ENCODE results near the gene PLPP1.

The PLPP1 gene

DNA sequence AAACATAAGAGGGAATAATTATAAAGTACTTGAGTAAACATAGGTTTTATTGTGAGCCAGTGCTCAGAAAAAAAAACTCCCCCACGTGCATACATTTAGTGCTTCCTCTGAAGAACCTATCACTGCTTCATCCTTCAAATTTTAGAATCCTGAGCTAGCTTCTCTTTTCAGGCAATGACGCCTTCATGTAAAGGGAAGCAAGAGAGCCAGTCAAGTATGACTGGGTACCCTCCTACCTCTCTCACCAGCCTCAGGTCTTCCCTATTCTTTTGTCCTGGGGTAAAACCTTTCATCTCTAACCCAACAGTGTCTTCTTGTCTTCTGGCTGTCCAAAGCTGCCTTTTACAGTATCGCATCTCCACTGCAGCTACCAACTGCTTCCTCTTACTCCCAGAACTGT is 32.0 kb downstream of the PLPP1 start:
- no peak for DNase-seq (ENCODE audit: low read depth)

GRCh38 chr5:55498457-55498856 is 36.3 kb downstream of the PLPP1 start:
- DNase-seq (ENCODE audit: low read depth), result no peak

DNA sequence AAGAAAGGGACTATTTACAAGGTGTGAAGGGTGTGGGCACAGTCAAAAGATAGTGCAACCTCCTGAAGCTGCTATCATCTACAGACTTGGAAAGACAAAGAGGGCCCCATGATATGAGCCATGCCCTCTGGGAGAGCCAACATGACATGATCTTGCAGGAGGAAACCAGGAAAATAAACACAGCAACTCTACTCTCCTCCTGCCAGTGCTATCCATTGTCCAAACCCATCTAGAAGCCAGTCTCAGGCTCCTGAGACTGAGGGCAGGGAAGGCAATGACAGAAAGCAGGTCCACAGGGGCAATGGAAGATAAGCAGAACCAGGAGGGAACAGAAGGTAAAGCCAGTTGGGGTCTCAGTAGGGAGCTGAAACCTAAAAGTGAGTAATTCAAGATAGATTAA is 37.1 kb downstream of the PLPP1 start:
- no peak for DNase-seq (ENCODE audit: low read depth)

- DNase-seq (ENCODE audit: low read depth), result no peak
Measured at GRCh38 chr5:55495216-55495615, 39.5 kb downstream of the PLPP1 start.

GRCh38 chr5:55492449-55492848 is 42.3 kb downstream of the PLPP1 start:
- no peak for DNase-seq (ENCODE audit: low read depth)

GRCh38 chr5:55485073-55485472 is 49.7 kb downstream of the PLPP1 start:
- DNase-seq (ENCODE audit: low read depth), result no peak

DNA sequence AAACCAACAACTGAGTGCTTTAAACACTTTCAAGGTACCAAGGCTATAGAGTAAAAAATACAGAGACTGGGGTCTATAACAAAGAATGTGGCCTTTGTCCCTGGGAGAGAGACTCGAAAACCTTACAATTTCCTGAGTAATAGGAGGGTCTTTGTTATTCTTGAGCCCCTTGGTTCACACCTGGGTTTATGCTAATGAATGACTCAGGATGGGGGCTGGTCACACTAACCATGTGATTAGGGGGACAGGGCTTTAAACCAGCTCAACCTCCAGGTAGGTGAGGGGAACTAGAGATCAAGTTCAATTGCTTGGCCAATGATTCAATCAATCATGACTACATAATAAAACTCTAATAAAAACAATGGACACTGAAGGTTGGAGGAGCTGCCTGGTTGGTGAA is 50.2 kb downstream of the PLPP1 start:
- no peak for DNase-seq (ENCODE audit: low read depth)

- no peak for DNase-seq (ENCODE audit: low read depth)
Measured at GRCh38 chr5:55483885-55484284, 50.9 kb downstream of the PLPP1 start.

DNA sequence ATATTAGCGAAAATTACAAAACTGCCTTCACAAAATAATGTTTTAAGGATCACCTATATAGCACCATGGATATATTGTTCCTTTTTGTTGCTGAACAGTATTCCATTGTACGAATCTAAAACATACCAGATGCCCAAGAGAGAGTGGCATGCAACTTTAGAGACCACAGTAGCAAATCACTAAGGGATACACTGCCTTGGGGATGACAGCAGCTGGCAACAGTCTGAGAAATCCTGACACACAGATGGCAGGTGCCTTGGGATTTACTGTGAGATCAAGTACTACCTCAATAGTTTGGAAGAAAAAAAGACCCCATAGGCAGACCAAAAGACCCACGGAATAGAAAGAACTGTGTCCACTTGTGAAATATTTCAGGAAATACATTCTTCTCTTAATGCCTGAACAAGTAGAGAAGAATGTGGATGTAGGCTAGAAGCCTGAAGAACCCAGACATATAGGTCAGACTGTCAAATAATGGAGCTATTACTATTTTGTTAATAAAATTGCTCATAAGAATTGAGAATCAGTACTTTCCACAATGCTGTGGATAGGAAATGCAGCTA is 53.4 kb downstream of the PLPP1 start:
- DNase-seq (ENCODE audit: low read depth), result no peak

GRCh38 chr5:55480781-55481180 is 54.0 kb downstream of the PLPP1 start:
- DNase-seq (ENCODE audit: low read depth), result no peak

DNA sequence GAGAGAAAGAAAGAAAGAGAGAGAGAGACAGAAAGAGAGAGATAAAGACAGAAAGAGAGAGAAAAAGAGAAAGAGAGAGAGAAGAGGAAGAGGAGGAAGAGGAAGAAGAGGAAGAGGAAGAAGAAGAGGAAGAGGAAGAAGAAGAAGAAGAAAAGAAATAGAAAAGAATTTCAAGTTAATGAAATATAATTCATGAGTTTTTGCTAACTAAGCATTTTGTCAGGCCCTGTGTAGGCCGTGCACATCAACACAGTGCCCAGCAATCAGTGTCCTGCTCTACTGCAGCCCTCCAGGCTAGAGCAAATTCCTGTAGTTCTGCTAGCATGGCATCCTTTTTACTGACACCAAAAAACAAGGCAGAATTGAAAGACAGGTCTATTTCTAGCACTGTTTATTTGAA is 62.1 kb downstream of the PLPP1 start:
- DNase-seq (ENCODE audit: low read depth), result no peak

DNA sequence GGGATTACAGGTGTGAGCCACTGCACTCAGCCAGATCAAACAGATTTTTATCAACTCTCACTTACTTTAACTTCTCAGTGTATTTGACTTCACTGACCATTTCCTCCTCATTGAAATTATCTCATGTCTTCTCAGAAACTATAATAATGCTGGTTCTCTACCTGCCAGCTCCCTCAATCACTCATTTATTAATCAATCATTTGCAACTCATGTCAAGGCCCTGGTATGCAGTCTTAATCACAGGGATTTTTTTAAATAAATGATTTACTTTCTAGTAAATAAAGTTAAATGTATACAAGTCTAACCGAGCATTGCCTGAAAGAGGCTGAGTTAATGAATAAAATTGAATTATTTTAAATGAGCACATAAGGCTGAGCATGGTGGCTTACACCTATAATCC is 63.3 kb downstream of the PLPP1 start:
- no peak for DNase-seq (ENCODE audit: low read depth)

- DNase-seq (ENCODE audit: low read depth), result no peak
Measured at GRCh38 chr5:55470282-55470681, 64.5 kb downstream of the PLPP1 start.

- DNase-seq (ENCODE audit: low read depth), result no peak
Measured at GRCh38 chr5:55469839-55470238, 64.9 kb downstream of the PLPP1 start.

- no peak for DNase-seq (ENCODE audit: low read depth)
Measured at GRCh38 chr5:55467862-55468551, 66.8 kb downstream of the PLPP1 start.

DNA sequence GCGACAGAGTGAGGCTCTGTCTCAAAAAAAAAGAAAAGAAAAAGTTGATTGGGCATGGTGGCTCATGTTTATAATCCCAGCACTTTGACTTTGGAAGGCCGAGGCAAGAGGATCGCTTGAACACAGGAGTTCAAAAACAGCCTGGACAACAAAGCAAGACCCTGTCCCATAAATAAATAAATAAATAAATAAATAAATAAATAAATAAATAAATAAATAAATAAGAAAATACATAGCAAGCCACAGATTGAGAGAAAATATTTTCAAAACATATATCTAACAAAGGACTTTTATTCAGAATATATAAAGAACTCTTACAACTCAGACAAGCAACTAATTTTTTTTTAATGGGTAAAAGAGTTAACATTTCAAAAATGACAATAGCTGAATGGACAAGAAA is 71.2 kb downstream of the PLPP1 start:
- DNase-seq (ENCODE audit: low read depth), result no peak

GRCh38 chr5:55459572-55459971 is 75.2 kb downstream of the PLPP1 start:
- no peak for DNase-seq (ENCODE audit: low read depth)

GRCh38 chr5:55456216-55456895 is 78.4 kb downstream of the PLPP1 start:
- DNase-seq (ENCODE audit: low read depth), result no peak

- no peak for DNase-seq (ENCODE audit: low read depth)
Measured at GRCh38 chr5:55454282-55454681, 80.5 kb downstream of the PLPP1 start.

DNA sequence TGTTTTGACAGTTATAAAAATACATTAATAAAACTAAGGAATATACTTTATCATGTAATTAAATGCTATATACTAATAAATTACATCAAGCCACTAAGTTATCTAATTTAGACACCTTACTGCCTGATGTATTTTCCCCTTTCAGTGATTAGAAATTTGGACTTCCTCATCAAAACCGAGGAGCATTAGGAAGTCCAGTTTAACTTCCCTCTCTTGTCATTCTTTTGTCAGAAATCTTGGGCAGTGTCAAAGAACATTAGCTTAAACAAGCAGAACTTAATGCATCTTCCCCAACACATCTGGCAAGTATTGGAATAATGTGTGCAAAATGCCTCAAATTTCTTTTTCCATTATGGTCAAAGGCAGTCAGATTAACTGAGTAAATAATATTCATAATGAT is 81.6 kb downstream of the PLPP1 start:
- no peak for DNase-seq (ENCODE audit: low read depth)

- no peak for DNase-seq (ENCODE audit: low read depth)
Measured at GRCh38 chr5:55451976-55452375, 82.8 kb downstream of the PLPP1 start.

GRCh38 chr5:55450050-55450765 is 84.6 kb downstream of the PLPP1 start:
- DNase-seq (ENCODE audit: low read depth), result no peak

Data from T-helper 22 cell (primary cell).